Testis (tissue), 2 donors: ENCODE measurements around the gene MTM1.

Experiments
- POLR2A ChIP-seq: fragments of 450-650 bp; IDR thresholded peaks from one replicate; pipeline ENCODE4 v1.6.1; 2017; ENCODE audit warnings: antibody characterized with exemption, mild to moderate bottlenecking, moderate library complexity
- TF ChIP-seq, protein P1 (sequence below), 3 experiments: fragments of 450-650 bp in 2 of 3; fragments of 200-600 bp in 1 of 3; sonication (generic) in 1 of 3; IDR thresholded peaks; one replicate each; pipeline ENCODE4 v1.5.1; 2016 to 2019; ENCODE audit warnings: antibody characterized with exemption in 3 of 3, mild to moderate bottlenecking in 2 of 3, moderate library complexity in 1 of 3

DNA sequence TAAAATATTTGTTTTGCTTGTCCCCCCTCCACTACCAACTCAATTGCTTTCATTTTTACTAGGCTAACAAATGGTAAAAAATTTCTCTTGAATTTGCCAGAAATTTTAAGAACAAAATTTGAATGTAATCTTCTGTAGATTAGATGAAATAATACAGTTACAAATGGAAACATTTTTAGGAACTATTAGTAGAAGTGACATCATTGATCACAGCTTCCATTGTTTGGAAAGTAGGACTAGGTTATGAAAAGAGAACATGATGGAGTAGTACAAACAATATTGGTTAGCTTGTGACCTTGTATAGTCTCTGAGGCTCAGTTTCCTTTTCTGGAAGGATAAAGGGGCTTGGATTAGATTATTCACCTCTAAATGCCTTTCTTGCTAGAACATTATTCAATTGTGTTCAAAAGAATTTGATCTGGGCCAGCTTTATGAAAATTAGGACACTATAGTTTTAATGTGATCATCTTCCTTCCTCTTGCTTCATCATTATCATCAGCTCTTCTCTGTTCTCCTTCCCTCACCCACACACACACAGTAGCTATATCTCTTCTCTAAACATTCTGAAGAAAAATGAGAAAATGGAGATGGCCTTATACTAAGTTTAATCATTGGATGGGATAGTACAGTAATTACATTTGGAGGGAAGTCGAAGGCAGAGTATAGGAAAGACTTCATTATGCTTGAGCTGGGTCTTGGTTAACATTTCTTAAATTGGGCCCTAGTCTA, 134.7 kb downstream of the MTM1 start:
- no peak for TF ChIP-seq POLR2A
- TF ChIP-seq, protein P1, sequence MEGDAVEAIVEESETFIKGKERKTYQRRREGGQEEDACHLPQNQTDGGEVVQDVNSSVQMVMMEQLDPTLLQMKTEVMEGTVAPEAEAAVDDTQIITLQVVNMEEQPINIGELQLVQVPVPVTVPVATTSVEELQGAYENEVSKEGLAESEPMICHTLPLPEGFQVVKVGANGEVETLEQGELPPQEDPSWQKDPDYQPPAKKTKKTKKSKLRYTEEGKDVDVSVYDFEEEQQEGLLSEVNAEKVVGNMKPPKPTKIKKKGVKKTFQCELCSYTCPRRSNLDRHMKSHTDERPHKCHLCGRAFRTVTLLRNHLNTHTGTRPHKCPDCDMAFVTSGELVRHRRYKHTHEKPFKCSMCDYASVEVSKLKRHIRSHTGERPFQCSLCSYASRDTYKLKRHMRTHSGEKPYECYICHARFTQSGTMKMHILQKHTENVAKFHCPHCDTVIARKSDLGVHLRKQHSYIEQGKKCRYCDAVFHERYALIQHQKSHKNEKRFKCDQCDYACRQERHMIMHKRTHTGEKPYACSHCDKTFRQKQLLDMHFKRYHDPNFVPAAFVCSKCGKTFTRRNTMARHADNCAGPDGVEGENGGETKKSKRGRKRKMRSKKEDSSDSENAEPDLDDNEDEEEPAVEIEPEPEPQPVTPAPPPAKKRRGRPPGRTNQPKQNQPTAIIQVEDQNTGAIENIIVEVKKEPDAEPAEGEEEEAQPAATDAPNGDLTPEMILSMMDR (IDR thresholded peaks at IDR 0.05): no peak
